Activated CD4-positive, CD25-positive, alpha-beta regulatory T cell treated with anti-CD3 and anti-CD28 coated beads, Interleukin-2, amount 50 U/mL, for 24 hours (primary cell): ENCODE data around the gene CMSS1.

ENCODE experiments used
- ATAC-seq, 2 donors: fragments of 150-1000 bp; cut with Tn5 transposase; one replicate each; pipeline ENCODE4 v1.10.0; 2021; ENCODE audit warnings: mild to moderate bottlenecking in 1 of 2, moderate library complexity in 1 of 2

CMSS1 gene

DNA sequence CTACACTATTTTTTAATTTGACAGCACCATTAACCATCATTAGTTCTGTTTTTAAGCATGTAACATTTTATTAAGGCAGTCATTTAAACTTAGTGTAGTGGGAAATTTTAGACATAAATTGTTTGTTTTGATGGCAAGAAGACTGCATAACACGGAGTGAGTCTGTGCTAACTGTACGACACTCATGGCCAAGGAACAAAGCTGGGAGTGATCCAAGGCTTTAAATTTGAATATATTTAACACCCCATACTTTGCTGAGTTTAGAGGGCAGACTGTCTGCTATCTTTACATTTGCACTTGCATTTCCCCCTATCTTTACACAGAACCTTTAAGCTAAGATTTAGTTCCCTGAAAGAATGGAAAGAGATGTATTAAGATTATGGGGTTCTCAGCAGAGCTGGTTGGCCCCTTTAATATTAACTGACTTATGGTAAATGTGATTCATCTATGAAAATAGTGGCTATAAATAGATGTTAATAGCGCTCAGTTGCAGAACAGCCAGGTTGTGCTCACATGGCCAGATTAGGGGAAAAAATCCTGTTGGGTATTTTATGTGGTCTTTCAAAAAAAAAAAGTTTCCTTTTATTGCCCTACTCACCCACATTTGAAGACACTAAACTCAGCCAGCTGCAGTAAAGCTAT lies 120.7 kb downstream of the CMSS1 start:
- peak; percentile 49 to 55 for ATAC-seq

DNA sequence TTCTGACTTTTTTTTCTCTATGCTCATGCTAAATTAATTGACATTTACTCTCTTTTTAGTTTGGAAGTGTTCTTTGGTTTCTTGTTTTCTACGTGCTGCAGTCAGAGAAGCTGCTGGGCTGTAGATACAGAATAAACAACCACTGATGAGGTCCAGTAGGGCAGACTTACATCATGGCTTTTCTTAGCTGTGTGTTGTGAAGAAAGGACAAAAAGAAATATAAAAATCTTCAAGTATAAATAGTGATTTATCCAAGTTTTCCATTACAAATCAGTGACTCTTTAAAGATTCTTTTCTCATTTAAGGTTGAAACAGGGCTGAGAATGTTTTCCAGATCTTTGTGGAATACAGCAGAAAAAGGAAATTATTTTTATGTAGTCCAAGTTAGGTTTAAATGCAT lies 122.2 kb downstream of the CMSS1 start:
- ATAC-seq = no peak

DNA sequence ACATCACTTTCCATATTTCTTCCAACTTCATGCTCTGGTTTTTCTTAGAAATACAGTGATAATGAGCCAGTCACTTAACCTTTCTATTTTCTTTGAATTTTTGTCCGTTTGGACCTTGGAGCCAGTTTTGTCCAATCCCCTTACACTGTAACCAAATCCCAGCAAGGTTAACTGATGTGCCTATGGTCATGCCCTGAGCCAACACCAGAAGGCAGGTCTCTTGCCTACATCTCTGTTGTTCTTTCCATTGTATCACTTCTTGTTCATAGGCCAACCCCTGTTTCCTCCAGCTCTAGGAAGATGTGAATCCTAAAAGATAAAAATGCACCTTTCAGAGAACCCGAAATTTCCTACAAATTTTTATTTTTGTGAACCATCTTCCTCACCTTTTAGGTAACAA lies 122.7 kb downstream of the CMSS1 start:
- no peak for ATAC-seq

DNA sequence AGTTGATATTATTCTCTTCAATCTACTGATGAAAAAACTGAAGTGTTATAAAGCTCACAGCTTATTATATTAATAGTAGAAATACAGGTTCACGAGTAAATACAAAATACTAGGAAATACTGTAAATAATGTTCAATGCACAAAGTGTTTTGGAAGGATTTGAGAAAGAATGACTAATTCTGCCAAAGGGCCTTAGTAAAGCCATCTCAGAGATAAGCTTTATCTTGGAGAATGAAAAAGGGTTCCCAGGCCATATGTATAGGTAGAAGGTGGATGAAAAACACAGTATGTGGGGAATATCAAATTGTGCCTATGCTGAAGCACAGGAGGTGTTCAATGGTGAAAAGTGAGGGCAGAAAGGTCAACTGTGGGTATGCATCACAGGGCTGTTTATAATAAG lies 123.5 kb downstream of the CMSS1 start:
- ATAC-seq = no peak

DNA sequence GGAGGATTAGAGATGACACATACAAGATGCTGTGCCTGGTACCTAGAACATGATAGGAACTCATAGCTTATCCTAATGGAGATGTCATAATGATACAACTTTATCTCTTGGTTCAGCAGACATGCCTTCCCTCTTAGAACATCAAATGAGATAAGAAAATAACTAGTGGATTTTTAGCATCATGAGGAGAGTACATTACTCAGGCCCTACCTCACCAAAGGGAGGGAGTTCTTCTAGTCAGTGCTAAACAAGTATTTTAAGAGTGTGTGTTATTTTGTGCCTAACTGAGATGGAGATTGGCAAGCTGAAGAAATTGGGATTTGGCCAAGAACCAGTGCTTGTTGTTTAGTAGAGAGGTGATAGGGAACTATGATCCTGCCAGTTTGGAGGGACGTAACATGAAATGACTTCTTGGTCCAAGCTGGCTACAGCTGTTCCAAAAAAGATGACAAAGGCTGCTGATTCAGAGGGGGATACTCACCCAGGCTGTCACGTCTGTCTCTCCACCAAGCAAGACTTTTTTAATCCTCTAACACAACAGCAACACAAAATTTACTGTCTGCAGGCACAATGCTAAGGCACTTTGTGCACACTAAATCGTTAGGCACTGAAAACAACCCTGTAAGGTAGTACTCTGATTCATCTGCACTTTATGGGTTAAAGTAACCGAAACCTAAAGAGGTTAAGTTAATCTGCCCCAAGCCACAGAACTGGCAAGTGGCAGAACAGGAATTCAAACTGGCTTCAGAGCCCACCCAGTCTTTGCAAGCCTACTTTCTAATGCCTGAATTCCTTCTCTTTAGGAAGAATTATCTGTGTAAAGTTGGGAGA lies 126.5 kb downstream of the CMSS1 start:
- ATAC-seq = no peak

DNA sequence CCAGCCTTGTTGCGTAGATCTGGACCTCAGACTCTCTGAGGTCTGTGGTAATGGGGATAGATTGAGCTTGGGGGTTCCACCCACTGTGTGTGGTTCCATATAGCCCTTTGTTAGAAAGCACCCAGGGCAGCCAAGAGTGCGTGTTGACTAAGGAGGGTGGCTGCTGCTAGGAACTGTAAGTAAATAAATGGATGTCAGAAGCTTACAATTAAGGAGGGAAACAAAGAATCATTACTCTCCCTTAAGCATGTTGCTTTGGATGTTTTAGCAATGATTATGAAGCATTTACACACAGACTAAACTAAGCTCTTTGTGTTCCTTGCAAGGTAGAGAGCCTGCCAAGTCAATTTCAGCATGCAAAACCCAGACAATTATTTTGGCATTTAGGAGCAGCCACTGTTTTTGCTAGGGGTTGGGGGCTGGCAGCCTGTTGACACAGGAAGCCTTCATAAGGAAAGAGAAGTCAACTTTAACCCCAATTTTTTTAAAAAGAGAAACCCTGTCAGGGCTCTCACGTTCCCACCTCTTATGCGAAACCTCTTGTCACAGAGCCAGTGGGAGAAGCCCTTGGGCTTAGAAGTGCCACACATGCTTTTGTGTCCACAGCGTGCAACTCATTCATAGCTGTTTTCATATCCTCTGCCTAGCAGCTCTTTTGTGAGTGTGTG lies 127.8 kb downstream of the CMSS1 start:
- ATAC-seq = no peak

DNA sequence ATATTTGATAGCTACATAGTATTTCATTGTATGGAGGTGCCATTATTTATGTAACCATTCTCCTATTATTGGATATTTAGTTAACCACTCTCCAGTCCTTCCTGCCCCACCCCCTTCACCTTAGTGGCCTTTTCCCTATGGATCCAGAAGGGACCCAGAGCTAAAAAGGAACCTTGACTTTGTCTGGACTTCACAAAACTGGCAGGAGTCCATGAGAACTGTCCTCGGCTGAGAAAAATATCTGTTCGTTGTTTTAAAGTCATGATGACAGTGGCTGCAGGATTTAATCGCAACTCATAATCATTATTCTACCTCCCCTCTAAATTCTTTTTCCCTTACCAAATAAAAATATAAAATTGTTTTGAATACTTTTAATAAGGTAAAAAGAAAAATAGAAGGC lies 129.7 kb downstream of the CMSS1 start:
- ATAC-seq = no peak

DNA sequence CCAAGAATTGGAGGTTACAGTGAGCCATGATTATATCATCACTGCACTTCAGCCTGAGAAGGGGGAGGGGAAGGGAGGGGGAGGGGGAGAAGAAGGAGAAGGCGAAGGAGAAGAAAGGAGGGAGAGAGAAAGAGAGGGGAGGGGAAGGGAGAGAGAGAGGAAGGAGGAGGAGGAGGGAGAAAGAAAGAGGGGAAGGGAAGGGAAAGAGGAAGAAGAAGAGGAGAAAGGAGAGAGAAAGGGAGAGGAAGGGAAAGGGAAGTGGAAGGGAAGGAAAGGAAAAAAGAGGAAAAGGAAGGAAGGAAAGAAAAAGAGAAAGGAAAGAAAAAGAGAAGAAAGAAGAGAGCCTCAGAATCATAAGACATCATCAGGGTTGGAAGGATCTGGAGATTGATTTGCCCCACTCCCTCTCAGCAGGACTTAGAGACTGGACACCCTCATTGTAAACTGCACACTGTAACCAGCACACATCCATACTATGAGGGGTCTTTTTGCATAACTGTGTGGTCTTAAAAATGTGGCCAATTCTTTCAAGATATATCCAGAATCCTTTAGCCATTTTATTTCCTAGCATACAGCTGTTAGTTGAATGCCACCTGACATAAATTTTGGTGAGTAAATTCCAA lies 130.9 kb downstream of the CMSS1 start:
- no peak for ATAC-seq

DNA sequence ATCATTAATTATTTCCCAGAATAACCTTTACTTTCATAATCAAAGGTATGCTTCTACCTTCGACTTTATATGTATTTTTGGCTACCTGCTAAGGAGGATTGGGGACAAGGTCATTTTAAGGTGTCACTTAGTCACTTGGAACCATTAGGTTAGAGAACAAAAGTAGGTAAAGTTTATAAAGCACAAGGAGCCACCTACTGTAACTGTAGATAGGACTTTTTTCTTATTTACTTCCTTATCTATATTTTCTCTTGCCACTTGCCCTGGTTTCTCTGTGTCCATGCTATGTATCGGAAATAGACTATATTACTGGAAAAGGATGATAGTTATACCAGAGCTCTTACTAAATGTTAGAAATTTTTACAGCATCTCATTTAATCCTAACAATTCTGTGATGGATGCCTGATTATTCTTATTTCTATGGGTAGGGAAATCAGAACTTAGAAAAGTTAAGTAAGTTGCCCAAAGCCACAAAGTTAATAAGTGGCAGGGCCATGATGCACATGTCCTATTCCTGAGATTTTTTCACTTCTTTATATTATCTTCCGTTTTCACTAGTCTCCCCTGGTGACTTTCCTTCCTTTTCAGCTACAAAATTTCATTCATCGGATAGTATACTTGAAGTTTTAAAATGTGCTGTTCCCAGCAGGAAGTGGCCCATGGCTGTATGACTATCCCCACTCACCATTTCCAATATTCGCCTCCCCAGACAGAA lies 132.5 kb downstream of the CMSS1 start:
- no peak for ATAC-seq

DNA sequence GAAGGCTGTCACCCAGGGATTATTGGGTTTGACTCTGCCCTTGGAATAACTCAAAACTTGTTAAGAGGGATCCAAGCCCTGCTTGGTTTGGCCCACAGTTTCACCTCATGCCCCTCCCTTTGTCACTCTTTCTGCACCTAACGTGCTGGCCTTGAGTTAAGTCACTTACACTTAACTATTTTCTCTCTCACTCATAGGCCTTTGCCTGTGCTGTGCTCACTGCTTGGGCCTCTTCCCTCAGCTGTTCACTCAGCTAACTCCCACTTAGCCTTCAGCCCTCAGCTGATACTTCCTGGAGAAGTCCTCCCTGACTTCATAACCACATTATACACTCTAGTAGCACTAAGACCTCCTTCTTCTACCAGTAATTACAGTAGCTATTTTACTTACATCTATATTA lies 133.3 kb downstream of the CMSS1 start:
- no peak for ATAC-seq

DNA sequence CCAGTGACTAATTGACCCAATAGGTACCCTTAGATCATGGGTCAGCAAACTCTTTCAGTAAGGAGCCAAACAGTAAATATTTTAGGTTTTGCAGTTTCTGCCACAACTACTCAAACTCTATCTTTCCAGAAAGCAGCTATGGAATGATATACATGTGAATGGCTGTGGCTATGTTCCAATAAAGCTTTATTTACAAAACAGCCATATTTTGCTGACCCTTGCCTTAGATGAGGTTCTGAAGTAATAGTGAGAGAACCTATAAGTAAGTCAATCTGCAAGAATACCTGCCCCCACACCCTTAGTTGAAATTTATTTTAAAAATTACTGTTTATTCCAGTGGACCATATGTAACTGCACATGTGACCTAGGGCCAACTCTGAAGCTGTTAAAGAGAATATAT lies 134.0 kb downstream of the CMSS1 start:
- no peak for ATAC-seq

DNA sequence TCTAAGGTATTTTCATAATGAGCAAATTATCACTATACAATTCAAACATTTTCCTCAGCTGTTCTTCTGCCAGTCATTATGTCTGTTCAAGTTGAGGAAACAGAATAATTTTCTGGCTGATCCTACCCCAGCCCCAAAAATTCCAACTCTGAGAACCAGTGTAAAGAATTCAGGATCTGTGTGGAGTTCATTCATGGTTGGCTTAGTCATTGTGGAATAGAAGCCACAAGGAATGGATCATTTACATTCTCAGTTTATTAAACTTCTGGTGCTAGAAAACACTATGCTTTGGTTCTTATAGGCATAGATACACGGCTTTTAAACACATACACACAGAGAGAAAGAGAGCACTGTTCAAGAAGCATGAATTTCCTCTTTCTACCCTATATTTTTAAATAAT lies 134.6 kb downstream of the CMSS1 start:
- ATAC-seq = no peak

DNA sequence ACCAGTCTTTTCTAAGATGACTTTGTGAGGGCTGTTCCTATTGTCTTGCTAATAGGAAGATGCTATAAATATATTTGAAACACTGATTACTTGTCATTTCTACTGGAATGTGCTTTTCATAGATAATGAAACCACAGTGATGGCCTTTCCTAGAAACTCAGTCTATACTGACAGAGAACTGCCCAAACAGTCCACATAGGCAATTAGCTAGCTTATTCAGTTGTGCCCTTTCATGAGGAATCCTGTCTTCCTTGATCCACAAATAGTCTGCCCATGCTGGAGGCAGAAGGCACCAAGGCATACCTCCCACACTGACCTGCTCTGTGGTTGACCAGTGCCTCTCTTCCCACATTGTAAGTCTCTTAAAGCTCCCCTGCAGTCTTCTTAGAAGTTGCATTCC lies 135.9 kb downstream of the CMSS1 start:
- no peak for ATAC-seq

DNA sequence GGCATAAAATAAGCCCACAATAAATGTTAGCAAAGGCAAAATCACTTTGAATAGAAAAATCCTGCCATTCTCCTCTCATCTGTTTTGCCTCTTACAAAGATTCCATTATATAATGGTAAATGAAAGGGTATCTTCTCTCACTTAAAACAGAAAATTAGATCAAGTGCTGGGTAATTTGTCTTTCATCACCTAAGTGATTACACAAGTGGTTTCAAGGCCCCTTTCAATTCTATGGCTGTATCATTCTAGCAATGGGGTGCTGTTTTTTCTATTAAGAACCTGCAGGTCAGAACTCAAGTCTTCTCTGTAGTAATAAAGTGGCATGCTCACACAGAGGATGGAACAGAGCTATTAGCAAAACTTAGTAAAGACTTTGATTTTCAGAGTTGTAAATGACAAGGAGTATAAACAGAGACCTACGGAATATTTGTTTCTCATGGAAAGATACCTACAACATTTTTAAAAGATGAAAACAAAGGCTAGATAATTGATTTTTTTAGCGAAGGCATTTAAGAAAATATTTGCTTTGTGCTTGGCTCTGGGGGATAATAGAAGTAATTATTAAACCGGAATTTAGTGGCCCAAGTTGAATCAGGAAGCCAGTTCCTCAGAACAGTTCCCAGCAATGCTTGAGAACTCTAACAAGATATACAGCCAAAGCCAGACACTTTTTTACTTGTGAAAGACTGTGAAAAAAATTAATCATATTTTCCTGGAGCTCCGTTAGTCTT lies 137.4 kb downstream of the CMSS1 start:
- no peak for ATAC-seq

DNA sequence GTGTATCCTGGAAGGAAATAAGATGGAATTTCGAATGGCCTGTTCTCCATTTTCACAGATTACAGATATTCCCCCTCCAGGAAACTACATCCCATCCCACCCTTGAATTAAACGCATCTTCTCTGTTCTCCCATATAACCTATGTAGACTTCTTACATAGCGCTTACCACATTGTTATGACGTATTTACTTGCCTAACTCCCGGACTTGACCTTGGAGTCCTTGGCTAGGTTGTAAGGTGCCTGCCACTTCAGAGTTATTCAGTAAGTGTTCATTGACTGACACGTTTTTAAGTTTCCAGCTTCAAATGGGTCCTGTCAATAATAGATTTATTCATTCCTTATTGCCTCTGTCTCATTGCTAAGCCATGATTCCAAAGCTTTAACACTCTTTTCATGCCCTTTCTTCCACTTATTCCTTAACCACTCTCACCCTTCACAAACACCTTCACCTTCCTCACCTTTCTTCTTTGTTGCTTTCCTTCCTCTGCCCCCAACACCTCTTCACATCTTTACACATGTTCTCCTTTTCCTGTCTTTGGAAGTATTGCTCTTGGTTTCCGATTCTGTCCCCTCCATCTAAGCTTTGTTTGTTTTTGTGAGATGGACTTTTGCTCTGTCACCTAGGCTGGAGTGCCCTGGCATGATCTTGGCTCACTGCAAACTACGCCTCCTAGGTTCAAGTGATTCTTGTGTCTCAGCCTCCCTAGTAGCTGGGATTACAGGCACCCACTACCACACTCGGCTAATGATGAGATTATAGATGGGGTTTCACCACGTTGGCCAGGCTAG lies 138.3 kb downstream of the CMSS1 start:
- no peak for ATAC-seq

DNA sequence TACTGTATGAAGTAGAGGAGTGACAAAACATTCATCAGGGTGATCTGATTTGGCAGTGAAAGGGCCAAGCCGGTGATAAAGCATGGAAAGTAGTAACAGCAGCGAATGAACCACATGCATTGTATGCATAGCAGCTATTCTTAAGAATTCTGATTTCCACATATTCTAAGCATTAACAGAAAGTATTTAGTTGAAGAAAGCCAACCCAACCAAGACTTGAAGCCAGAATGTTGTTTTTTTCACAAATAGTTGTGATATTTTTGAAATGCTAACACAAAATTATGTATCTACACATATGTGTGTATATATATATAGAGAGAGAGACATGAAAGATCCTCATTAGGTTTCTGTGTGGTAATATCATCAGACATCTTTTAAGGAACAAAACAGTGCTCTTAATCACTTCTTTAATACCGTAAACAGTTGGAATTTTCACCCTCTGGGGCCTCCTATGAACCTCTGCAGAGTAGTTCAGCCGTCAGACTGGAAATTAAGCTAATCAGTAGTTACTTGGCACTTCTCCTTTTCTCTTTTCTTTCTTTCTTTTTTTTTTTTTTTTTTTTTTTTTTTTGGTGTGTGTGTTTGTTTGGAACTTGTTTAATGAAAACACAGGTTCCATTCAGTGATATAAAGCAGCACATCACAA lies 139.6 kb downstream of the CMSS1 start:
- no peak for ATAC-seq

DNA sequence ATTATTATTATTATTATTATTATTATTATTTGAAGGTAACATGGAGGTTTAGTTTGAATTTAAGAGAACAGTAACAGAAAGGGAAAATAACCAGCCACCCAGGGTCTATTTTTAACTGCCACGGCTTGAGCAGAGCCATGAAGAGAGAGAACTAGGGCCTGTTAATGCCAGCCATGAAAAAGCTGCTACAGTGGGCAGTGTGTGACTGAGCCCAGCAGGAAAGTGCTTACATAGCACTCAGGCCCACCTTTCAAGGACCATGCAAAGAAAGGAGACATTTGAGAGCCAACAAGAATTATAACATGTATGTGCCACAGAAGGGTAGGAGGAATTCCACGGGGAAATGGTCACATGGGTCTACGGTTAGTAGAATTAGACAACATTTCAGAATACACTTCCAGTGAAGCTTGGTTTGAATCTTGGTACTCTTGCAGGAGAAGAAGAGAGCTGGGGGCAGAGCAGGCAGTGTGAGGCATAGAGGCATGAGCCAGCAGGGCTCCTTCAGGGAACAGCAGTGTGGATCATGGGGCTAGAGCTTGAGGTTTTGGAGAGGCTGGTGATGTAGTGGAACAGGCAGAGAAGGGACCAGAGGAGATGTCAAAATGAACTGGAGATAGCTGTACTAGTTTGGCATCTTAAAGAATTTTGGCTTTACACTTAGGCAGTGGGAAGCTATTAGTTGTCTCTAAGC lies 140.7 kb downstream of the CMSS1 start:
- no peak for ATAC-seq

DNA sequence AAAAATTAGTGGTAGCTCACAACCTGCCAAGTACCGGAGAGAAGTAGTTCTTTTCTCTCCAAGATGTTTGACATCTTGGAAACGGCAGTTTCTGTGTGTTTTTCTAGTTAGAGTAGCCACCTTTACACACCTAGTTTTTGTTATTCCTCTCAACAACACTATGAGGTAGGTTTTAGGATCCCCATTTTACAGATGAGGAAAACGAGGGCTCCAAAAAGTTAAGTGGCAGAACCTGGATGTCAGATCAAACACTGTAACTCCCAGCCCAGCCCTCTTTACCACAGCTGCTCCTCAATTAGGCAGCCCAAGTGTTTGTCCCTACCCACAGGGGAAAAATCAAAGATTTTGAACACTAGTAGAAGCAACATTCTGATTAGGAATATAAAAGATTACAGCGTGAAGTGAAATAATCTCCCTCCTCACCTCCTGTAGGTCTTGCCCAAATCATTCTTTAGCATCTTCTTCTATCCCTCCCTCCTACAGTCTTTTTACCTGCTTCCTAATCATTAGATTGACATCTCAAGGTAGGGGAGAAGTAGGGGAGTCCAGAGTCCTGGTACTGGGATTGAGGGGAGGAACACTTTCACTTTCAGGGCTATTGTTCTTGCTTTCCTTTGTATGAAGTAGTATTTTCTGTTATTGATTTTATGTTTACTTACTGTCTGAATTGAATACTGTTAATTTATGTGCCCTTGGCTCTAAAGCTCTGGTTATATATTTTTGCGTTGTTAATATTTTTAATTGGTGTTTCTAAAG lies 142.6 kb downstream of the CMSS1 start:
- no peak for ATAC-seq

DNA sequence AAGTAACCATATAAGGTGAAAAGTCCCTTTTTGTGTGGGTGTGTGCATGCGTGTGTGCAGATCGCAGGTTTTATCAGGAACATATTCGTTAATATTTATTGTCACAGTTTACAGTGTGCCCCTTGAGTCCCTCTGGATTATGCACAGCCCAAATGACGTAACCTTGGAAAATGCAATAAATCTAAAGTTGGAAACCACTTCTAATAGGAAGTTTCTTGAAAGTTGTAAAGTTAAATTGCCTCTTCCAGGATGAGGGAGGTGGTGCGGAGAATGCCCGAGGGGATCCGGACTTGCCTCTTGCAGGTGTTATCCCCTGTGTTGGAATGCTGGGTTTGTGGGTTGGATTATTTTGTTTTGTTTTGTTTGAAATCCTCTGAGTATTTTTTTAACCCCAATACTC lies 143.3 kb downstream of the CMSS1 start:
- ATAC-seq = no peak
